ENCODE data around the gene ACTN1.

GRCh38 chr14:69005432-69006148 lies 26.5 kb upstream of the ACTN1 start:
- TF ChIP-seq CTCF (IDR thresholded peaks at IDR 0.05) (no peak), POLR2A (IDR thresholded peaks at IDR 0.05) (no peak)
